DND-41 (cell line): ENCODE measurements around the gene KRT86.

Source experiments
- ATAC-seq: fragments of 200-7000 bp; cut with Tn5 transposase; 3 replicates; pipeline ENCODE4 v1.9.1; 2021; ENCODE audit warnings: low read depth; ENCODE audit not compliant: insufficient read depth
- DNase-seq: peaks from one replicate; pipeline ENCODE4 v3.0.0-alpha.2; 2020
- H2AFZ ChIP-seq: 2 replicates; pipeline ENCODE4 v1.6.0; 2012; ENCODE audit warnings: low read depth, low read length
- H3K27ac ChIP-seq: 2 replicates; pipeline ENCODE4 v1.5.1; 2012; ENCODE audit warnings: low read length, inconsistent platforms
- H3K27me3 ChIP-seq: fragments of 200-600 bp; sonication (generic); 2 replicates; pipeline ENCODE4 v1.6.0; 2012; ENCODE audit warnings: low read length, mild to moderate bottlenecking, inconsistent platforms; ENCODE audit not compliant: insufficient read depth, poor library complexity
- H3K36me3 ChIP-seq: 2 replicates; pipeline ENCODE4 v1.5.1; 2012; ENCODE audit warnings: low read length, inconsistent platforms; ENCODE audit not compliant: insufficient read depth
- H3K4me1 ChIP-seq: 2 replicates; pipeline ENCODE4 v1.5.1; 2012; ENCODE audit warnings: mild to moderate bottlenecking, low read length; ENCODE audit not compliant: insufficient read depth
- H3K4me2 ChIP-seq: 2 replicates; pipeline ENCODE4 v1.6.0; 2012; ENCODE audit warnings: mild to moderate bottlenecking, moderate library complexity, low read length, inconsistent platforms; ENCODE audit not compliant: insufficient read depth
- H3K4me3 ChIP-seq, 2 experiments: fragments of 200-600 bp in 1 of 2; shearing (Covaris generic) in 1 of 2; 2 replicates each; pipeline ENCODE4 v1.5.1; 2012 to 2016; ENCODE audit warnings: inconsistent platforms in 2 of 2, low read length in 2 of 2, mild to moderate bottlenecking in 2 of 2, low read depth in 1 of 2, moderate library complexity in 1 of 2
- H3K79me2 ChIP-seq: 2 replicates; pipeline ENCODE4 v1.6.0; 2012; ENCODE audit warnings: low read length, inconsistent platforms; ENCODE audit not compliant: insufficient read depth
- H3K9ac ChIP-seq: 2 replicates; pipeline ENCODE4 v1.6.0; 2012; ENCODE audit warnings: low read depth, mild to moderate bottlenecking, inconsistent platforms, low read length, moderate library complexity
- H3K9me3 ChIP-seq: 2 replicates; pipeline ENCODE4 v1.5.1; 2012; ENCODE audit warnings: low read length, moderate library complexity, mild to moderate bottlenecking, inconsistent platforms; ENCODE audit not compliant: insufficient read depth, severe bottlenecking
- H4K20me1 ChIP-seq: 2 replicates; pipeline ENCODE4 v1.6.0; 2012; ENCODE audit warnings: low read length; ENCODE audit not compliant: insufficient read depth
- EZH2 ChIP-seq: IDR thresholded peaks from 3 replicates; pipeline ENCODE4 v1.6.1; 2012; ENCODE audit warnings: borderline replicate concordance, low read depth, mild to moderate bottlenecking, moderate library complexity, low read length, inconsistent platforms; ENCODE audit not compliant: severe bottlenecking
- TF ChIP-seq, protein P1 (sequence below): IDR thresholded peaks from 2 replicates; pipeline ENCODE4 v1.5.1; 2012; ENCODE audit warnings: borderline replicate concordance, low read length, moderate library complexity, mild to moderate bottlenecking; ENCODE audit not compliant: poor library complexity, severe bottlenecking; ENCODE audit errors: extremely low read depth

KRT86 gene

DNA sequence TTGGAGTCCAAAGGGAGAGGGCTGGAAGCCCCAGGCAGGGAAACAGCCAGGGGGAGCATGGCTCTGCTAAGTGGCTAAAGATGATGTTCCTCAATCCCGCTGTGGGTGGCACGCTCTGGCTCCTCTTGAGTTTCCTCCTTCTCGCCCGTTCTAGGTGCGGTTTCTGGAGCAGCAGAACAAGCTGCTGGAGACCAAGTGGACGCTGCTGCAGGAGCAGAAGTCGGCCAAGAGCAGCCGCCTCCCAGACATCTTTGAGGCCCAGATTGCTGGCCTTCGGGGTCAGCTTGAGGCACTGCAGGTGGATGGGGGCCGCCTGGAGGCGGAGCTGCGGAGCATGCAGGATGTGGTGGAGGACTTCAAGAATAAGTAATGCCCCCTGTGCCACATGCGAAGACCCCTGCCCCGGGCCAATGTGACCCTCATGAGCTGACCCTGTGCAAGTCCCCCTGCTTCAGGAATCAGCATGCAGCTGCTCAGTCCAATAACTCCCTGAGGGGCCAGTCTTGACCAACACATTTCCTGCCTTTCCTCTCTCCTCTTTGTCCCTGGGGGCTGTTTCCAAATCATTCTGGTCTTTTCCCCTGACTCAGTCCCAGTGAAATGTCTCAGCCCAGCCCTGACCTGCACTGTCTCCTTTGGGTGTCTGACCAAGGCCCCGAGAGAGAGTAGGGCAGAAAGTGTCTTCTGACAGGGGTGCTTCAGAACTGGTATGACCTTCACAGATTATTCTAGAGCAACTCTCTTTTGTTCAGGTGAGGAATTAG, 39.3 kb upstream of the KRT86 start:
- TF ChIP-seq EZH2, result no peak
- TF ChIP-seq, protein P1, sequence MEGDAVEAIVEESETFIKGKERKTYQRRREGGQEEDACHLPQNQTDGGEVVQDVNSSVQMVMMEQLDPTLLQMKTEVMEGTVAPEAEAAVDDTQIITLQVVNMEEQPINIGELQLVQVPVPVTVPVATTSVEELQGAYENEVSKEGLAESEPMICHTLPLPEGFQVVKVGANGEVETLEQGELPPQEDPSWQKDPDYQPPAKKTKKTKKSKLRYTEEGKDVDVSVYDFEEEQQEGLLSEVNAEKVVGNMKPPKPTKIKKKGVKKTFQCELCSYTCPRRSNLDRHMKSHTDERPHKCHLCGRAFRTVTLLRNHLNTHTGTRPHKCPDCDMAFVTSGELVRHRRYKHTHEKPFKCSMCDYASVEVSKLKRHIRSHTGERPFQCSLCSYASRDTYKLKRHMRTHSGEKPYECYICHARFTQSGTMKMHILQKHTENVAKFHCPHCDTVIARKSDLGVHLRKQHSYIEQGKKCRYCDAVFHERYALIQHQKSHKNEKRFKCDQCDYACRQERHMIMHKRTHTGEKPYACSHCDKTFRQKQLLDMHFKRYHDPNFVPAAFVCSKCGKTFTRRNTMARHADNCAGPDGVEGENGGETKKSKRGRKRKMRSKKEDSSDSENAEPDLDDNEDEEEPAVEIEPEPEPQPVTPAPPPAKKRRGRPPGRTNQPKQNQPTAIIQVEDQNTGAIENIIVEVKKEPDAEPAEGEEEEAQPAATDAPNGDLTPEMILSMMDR, result no peak
- no peak for ATAC-seq
- Histone ChIP-seq H3K4me1 (no peaks in the 10 kb centered on the region), H3K9me3 (no peaks in the 10 kb centered on the region), H4K20me1 (no peaks in the 10 kb centered on the region; the same call in 1 of the 2 replicates), H3K36me3 (no peaks in the 10 kb centered on the region), H2AFZ (no peak overlapping the region), H3K27me3 (no peaks in the 10 kb centered on the region), H3K4me3 (no peak overlapping the region), H3K4me2 (no peak overlapping the region), H3K79me2 (no peaks in the 10 kb centered on the region), H3K27ac (no peak overlapping the region), H3K9ac (no peak overlapping the region)
- DNase-seq, result no peak

- H3K36me3 ChIP-seq, result no peaks in the 10 kb centered on the region
- H3K9ac ChIP-seq, result no peak overlapping the region
- no peak overlapping the region for H3K27ac ChIP-seq
- H3K4me1 ChIP-seq, result no peaks in the 10 kb centered on the region
- H2AFZ ChIP-seq, result no peak overlapping the region
- H3K79me2 ChIP-seq, result no peaks in the 10 kb centered on the region
- no peak for TF ChIP-seq EZH2
- TF ChIP-seq, protein P1, result no peak
- DNase-seq (no peak), ATAC-seq (no peak)
- no peak overlapping the region for H3K4me2 ChIP-seq
- H3K4me3 ChIP-seq, result no peak overlapping the region
- no peaks in the 10 kb centered on the region for H3K27me3 ChIP-seq
- no peaks in the 10 kb centered on the region for H3K9me3 ChIP-seq
- no peaks in the 10 kb centered on the region; the same call in 1 of the 2 replicates for H4K20me1 ChIP-seq
Observed at GRCh38 chr12:52235822-52236361, 38.6 kb upstream of the KRT86 start.

DNA sequence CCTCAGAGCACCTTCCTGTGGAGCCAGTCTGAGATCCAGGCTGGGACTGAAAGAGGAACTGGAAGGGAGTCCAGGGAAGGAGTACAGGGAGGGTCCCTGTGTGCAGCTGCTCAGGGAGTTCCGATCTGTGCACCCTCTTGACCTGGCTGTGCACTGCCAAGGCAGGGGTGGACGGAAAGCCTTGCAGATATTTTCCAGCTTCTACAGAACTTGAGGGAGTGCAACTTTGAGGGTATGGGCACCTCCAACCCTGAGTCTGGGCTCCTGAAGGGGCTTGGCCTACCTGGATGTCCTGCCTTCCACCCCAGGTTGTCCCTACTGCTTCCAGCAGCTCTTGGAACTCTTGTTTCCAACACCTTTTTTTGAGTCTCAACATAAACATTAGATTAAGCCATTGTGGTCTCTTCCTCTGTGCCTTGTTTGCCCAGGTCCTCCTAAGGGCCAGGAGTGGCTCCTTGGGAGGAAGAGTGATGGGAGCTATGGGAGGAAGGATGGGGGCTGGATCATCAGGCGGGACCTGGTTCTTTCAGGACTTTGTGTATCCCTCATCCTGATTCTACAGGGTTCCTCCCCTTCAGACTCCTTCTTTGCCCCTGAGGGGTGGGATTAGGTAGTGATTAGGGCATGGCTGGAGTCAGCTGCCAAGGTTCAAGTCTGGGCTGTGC, 37.9 kb upstream of the KRT86 start:
- no peaks in the 10 kb centered on the region for H3K9me3 ChIP-seq
- ATAC-seq (no peak), DNase-seq (no peak)
- H3K79me2 ChIP-seq, result no peaks in the 10 kb centered on the region
- no peak overlapping the region for H3K4me2 ChIP-seq
- TF ChIP-seq, protein P1, result no peak
- no peak for TF ChIP-seq EZH2
- H4K20me1 ChIP-seq, result no peaks in the 10 kb centered on the region; the same call in 1 of the 2 replicates
- no peaks in the 10 kb centered on the region for H3K4me1 ChIP-seq
- H3K27ac ChIP-seq, result no peak overlapping the region
- no peak overlapping the region for H3K4me3 ChIP-seq
- H3K36me3 ChIP-seq, result no peaks in the 10 kb centered on the region
- no peak overlapping the region for H3K9ac ChIP-seq
- H2AFZ ChIP-seq, result no peak overlapping the region
- no peaks in the 10 kb centered on the region for H3K27me3 ChIP-seq
